Thyroid gland (tissue), 4 donors: ENCODE data around the gene KANSL1. TPM values are rescaled to one million over a fixed set of nuclear protein-coding genes. Genes with fewer than 3 reads are reported as not detected.

ENCODE experiments used
- DNase-seq, 2 donors: peaks; one replicate each; pipeline ENCODE4 v3.0.0-alpha.2; 2019
- H3K27ac ChIP-seq, 3 donors: fragments of 200-600 bp; sonication (generic); 1 replicate in 2 of 3; 2 replicates in 1 of 3; pipeline ENCODE4 v1.5.1; 2016 to 2019; ENCODE audit warnings: mild to moderate bottlenecking in 1 of 3, moderate library complexity in 1 of 3
- H3K27me3 ChIP-seq: fragments of 200-600 bp; sonication (generic); one replicate; pipeline ENCODE4 v1.5.1; 2019
- H3K36me3 ChIP-seq, 2 donors: fragments of 200-600 bp; sonication (generic); one replicate each; pipeline ENCODE4 v1.5.1; 2016 to 2019
- H3K4me1 ChIP-seq, 2 donors: fragments of 200-600 bp; sonication (generic); one replicate each; pipeline ENCODE4 v1.5.1; 2017 to 2019
- H3K4me3 ChIP-seq, 3 donors: fragments of 200-600 bp; sonication (generic); replicated peaks in 1 of 3; 1 replicate in 2 of 3; 2 replicates in 1 of 3; pipeline ENCODE4 v1.5.1; 2016; ENCODE audit warnings: mild to moderate bottlenecking in 1 of 3
- H3K9me3 ChIP-seq: fragments of 200-600 bp; sonication (generic); one replicate; pipeline ENCODE4 v1.5.1; 2017
- CTCF ChIP-seq, 6 experiments: fragments of 200-600 bp in 3 of 6; fragments of 450-650 bp in 3 of 6; sonication (generic) in 3 of 6; IDR thresholded peaks; one replicate each; pipeline ENCODE4 v1.5.1; 2016 to 2019; ENCODE audit warnings: antibody characterized with exemption in 6 of 6, mild to moderate bottlenecking in 2 of 6, inconsistent platforms in 1 of 6, moderate library complexity in 1 of 6
- POLR2A ChIP-seq, 2 donors: fragments of 450-650 bp; IDR thresholded peaks; one replicate each; pipeline ENCODE4 v1.6.1; 2017; ENCODE audit warnings: antibody characterized with exemption in 2 of 2, mild to moderate bottlenecking in 2 of 2, moderate library complexity in 1 of 2
- WGBS, 2 donors: methylation state at CpG; one replicate each; pipeline ENCODE4 v1.1.5; 2017; 5-methylcytosine and 5-hydroxymethylcytosine counted together
- intact Hi-C: fragments of 100-400 bp; cut with DNase I; formaldehyde crosslinking; loops from one replicate; pipeline ENCODE4 v1.15.1; 2023
- total RNA-seq, 4 donors: library from RNA; depleted of rRNA; stranded (reverse); fragments of >200 nt; gene quantifications; one replicate each; pipeline ENCODE4 v1.2.3, GENCODE V29; 2016

The KANSL1 gene
- total RNA-seq, 4 donors from 2014 or later, result 90.7 to 209 (median 124) TPM

- WGBS, 2 donors, result 86 to 87% methylated on average over 2 of the region's 2 CpGs
- Histone ChIP-seq H3K27ac (peak overlapping the region in 1 of 3 donors; percentile 10), H3K4me3 (no peak overlapping the region), H3K4me1 (peaks cover 57 to 70% of the 10 kb centered on the region in 2 donors), H3K9me3 (no peaks in the 10 kb centered on the region), H3K36me3 (no peaks in the 10 kb centered on the region), H3K27me3 (no peaks in the 10 kb centered on the region)
- intact Hi-C loops, result no loop called here
- no peak for TF ChIP-seq POLR2A (IDR thresholded peaks at IDR 0.05)
- no peak for TF ChIP-seq CTCF (IDR thresholded peaks at IDR 0.05)
- DNase-seq, result no peak
Measured at GRCh38 chr17:46159686-46160085, 33.5 kb downstream of the KANSL1 start.

- no peaks in the 10 kb centered on the region for H3K27me3 ChIP-seq
- TF ChIP-seq CTCF (IDR thresholded peaks at IDR 0.05) (no peak), POLR2A (IDR thresholded peaks at IDR 0.05) (no peak)
- 52 to 64% methylated on average over 18 of the region's 18 CpGs for WGBS, 2 donors
- intact Hi-C loops, result no loop called here
- no peak overlapping the region for H3K4me3 ChIP-seq
- H3K9me3 ChIP-seq, result no peaks in the 10 kb centered on the region
- no peaks in the 10 kb centered on the region for H3K36me3 ChIP-seq
- H3K27ac ChIP-seq, result peak overlapping the region; percentile 21 to 65 (median 48)
- peak; percentile 38 to 60 for DNase-seq
- H3K4me1 ChIP-seq, result peaks cover 56 to 70% of the 10 kb centered on the region in 2 donors
Measured at GRCh38 chr17:46158323-46159296, 34.6 kb downstream of the KANSL1 start.

- WGBS, 2 donors, result 23% methylated on average over 3 of the region's 3 CpGs
- no peaks in the 10 kb centered on the region for H3K27me3 ChIP-seq
- no peak for DNase-seq
- H3K4me3 ChIP-seq, result no peak overlapping the region
- H3K4me1 ChIP-seq, result peaks cover 63 to 73% of the 10 kb centered on the region in 2 donors
- H3K27ac ChIP-seq, result peak overlapping the region; percentile 21 to 65 (median 48)
- TF ChIP-seq CTCF (IDR thresholded peaks at IDR 0.05) (no peak), POLR2A (IDR thresholded peaks at IDR 0.05) (no peak)
- no peaks in the 10 kb centered on the region for H3K36me3 ChIP-seq
- intact Hi-C loops, result no loop called here
- H3K9me3 ChIP-seq, result no peaks in the 10 kb centered on the region
Measured at GRCh38 chr17:46157443-46158062, 35.7 kb downstream of the KANSL1 start.

GRCh38 chr17:46154151-46154816 is 38.9 kb downstream of the KANSL1 start:
- WGBS, 2 donors, result 73 to 76% methylated on average over 9 of the region's 9 CpGs
- H3K4me3 ChIP-seq, result no peak overlapping the region
- peaks cover 71 to 91% of the 10 kb centered on the region in 2 donors for H3K4me1 ChIP-seq
- no peaks in the 10 kb centered on the region for H3K9me3 ChIP-seq
- intact Hi-C loops, result no loop called here
- H3K36me3 ChIP-seq, result no peaks in the 10 kb centered on the region
- TF ChIP-seq CTCF (IDR thresholded peaks at IDR 0.05) (no peak), POLR2A (IDR thresholded peaks at IDR 0.05) (no peak)
- DNase-seq, result no peak
- H3K27me3 ChIP-seq, result no peaks in the 10 kb centered on the region
- peak overlapping the region in 1 of 3 donors; percentile 16 for H3K27ac ChIP-seq
